ENCODE data around the gene SOX12. TPM values are rescaled to one million over a fixed set of nuclear protein-coding genes. Genes with fewer than 3 reads are reported as not detected.
"Not testable (repeated sequence)": the region's sequence is repeated elsewhere in the genome, so short reads cannot be mapped to it uniquely, and the experiment has no call there.

Gene SOX12
- polyA plus RNA-seq, 3 donors from 2014 or later = 0.08 to 0.27 (median 0.21) TPM

DNA sequence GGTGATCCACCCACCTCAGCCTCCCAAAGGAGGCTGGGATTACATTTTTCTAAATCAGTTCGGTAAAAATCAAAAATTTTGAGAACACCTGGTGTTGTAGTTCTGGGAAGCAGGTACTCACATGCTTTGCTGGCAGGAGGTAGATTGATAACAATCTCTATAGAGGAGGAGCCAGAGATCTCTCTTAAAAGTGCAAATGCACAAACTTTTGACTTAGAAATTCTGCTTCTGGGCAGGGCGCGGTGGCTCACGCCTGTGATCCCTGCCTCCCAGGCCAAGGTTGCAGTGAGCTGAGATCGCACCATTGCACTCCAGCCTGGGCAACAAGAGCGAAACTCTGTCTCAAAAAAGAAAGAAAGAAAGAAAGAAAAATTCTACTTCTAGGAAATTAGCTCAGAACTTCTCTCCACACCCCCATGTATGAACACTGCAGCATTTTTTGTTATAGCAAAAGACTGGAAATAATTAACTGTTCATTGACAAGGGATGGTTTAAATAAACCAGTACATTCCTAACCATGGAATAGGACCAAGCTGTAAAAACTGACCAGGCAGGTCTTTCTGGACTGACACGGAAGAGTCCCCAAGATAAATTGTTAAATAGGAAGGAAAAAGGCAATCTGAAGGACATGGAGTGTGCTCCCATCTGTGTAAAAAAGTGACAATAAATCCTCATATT, 40.8 kb downstream of the SOX12 start:
- Mint-ChIP-seq H3K36me3 (peaks cover 0 to 3% (median 0%) of the 10 kb centered on the region in 3 donors), H3K27ac (no peak overlapping the region), H3K4me1 (no peaks in the 10 kb centered on the region), H3K9me3 (no peaks in the 10 kb centered on the region), H3K4me3 (no peak overlapping the region), H3K27me3 (ENCODE audit: low read depth in 3 of 3) (peaks cover 0 to 4% (median 2%) of the 10 kb centered on the region in 3 donors)
- DNase-seq = no peak

GRCh38 chr20:366719-367485, 41.5 kb downstream of the SOX12 start:
- Mint-ChIP-seq H3K27me3 (ENCODE audit: low read depth in 3 of 3) (peaks cover 0 to 4% (median 2%) of the 10 kb centered on the region in 3 donors), H3K27ac (no peak overlapping the region), H3K4me1 (no peaks in the 10 kb centered on the region), H3K36me3 (peaks cover 0 to 3% (median 0%) of the 10 kb centered on the region in 3 donors), H3K9me3 (no peaks in the 10 kb centered on the region), H3K4me3 (no peak overlapping the region)
- DNase-seq = no peak

- DNase-seq = no peak
Measured at GRCh38 chr20:367486-367887, 42.1 kb downstream of the SOX12 start.

GRCh38 chr20:368915-369314, 43.6 kb downstream of the SOX12 start:
- no peak overlapping the region for H3K4me3 Mint-ChIP-seq
- DNase-seq = no peak
- H3K36me3 Mint-ChIP-seq = peaks cover 0 to 3% (median 0%) of the 10 kb centered on the region in 3 donors
- peaks cover 0 to 4% (median 2%) of the 10 kb centered on the region in 3 donors for H3K27me3 Mint-ChIP-seq (ENCODE audit: low read depth in 3 of 3)
- H3K4me1 Mint-ChIP-seq = peaks cover 0 to 2% of the 10 kb centered on the region in 2 donors
- H3K27ac Mint-ChIP-seq = no peak overlapping the region
- H3K9me3 Mint-ChIP-seq = no peaks in the 10 kb centered on the region

More at GRCh38 chr20:367486-367887, 42.1 kb downstream of the SOX12 start:
- H3K9me3 Mint-ChIP-seq = no peaks in the 10 kb centered on the region
- H3K4me1 Mint-ChIP-seq = peaks cover 0 to 1% of the 10 kb centered on the region in 2 donors
- peaks cover 0 to 3% (median 0%) of the 10 kb centered on the region in 3 donors for H3K36me3 Mint-ChIP-seq
- H3K27me3 Mint-ChIP-seq (ENCODE audit: low read depth in 3 of 3) = peaks cover 0 to 4% (median 2%) of the 10 kb centered on the region in 3 donors
- H3K27ac Mint-ChIP-seq = no peak overlapping the region
- H3K4me3 Mint-ChIP-seq = no peak overlapping the region

GRCh38 chr20:370151-370600, 44.8 kb downstream of the SOX12 start:
- Mint-ChIP-seq H3K36me3 (peaks cover 0 to 3% (median 0%) of the 10 kb centered on the region in 3 donors), H3K9me3 (no peaks in the 10 kb centered on the region), H3K4me3 (no peak overlapping the region), H3K4me1 (peaks cover 0 to 2% of the 10 kb centered on the region in 2 donors), H3K27me3 (ENCODE audit: low read depth in 3 of 3) (peaks cover 0 to 3% (median under 1%) of the 10 kb centered on the region in 3 donors), H3K27ac (peak overlapping the region in 1 of 6 donors; percentile 13)
- no peak for DNase-seq

DNA sequence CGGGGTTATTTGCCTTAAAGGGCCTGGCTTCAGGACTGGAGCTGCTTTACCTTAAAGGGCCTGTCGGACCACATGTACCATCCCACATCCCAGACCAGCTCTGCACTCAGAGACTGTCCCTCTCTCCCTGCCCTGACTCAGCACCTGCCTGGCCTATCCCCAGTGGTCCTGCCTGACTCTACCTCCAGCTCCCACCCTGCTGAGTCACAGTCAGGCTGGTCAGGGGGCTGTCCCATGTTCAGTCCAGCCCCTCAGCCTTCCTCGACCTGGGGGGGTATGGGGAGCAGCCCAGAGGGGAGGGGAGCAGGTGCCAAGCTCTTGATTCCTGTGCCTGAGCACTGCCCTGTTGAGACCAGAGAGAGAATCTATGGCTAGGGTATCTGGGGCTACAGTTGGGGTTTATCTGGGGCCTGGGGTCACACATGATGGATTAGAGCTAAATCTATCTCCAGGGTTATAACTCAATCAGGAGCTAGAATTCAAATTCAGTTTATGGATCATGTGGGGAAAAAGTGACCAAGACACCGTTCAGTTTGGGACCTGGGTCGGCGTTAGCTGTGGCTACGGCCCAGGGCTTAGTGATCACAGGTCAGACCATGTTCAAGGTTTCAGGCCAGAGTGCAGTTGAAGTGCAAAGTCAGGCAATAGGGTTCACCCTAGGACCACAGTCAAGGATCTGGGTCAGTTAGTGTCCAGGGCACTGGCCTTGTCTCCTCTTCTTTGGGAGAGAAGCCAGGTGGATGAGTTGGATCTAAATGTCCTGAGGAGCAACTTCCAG, 45.8 kb downstream of the SOX12 start:
- Mint-ChIP-seq H3K36me3 (peaks cover 0 to 3% (median 0%) of the 10 kb centered on the region in 3 donors), H3K4me3 (no peak overlapping the region), H3K4me1 (peaks cover 0 to 2% of the 10 kb centered on the region in 2 donors), H3K9me3 (no peaks in the 10 kb centered on the region), H3K27ac (no peak overlapping the region), H3K27me3 (ENCODE audit: low read depth in 3 of 3) (peaks cover 0 to 2% (median 2%) of the 10 kb centered on the region in 3 donors)
- no peak for DNase-seq

DNA sequence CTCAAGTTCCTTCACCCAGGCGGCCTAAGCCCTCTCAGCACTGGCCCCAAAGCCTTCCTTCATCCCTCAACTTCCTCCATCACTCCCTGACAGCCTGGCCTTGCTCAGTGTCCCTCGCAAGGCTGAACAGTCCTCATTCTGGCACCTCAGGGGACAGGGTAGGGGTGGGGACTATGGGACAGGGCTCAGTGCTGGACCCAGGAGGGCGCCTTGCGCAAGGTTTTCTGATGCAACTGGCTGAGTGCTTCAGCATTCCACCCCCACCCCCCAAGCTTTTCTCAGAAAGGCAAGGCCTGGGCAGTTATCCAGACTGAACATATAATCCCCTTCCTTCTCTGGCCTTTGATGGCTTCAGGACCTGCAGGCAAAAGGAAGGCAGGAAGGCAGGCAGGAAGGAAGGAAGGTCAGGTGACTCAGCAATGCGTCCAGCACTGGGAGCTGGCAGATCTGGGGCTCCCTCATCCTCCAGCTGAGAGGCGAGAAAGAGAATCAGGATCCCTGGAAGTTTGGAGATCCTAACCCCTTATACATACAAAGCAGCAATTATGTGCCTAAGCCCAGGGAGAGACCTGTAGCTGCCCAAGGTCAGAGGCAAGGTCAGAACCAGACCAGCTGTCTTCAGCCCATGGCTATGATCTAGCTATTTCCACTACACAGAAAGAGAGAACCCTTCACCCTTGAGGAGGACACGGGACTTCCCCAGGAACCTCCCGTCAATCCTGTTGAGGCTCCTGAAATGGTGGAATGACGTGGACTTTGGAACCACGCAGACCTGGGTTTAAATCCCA, 46.6 kb downstream of the SOX12 start:
- Mint-ChIP-seq H3K27me3 (ENCODE audit: low read depth in 3 of 3) (peaks cover 0 to 2% (median 2%) of the 10 kb centered on the region in 3 donors), H3K9me3 (no peaks in the 10 kb centered on the region), H3K36me3 (peaks cover 0 to 3% (median 0%) of the 10 kb centered on the region in 3 donors), H3K27ac (no peak overlapping the region), H3K4me3 (no peak overlapping the region), H3K4me1 (peaks cover 0 to 2% of the 10 kb centered on the region in 2 donors)
- no peak for DNase-seq

- not testable (repeated sequence) for H3K27ac Mint-ChIP-seq; DNase-seq; H3K36me3 Mint-ChIP-seq; H3K4me1 Mint-ChIP-seq; H3K4me3 Mint-ChIP-seq; H3K27me3 Mint-ChIP-seq (ENCODE audit: low read depth in 3 of 3); H3K9me3 Mint-ChIP-seq
Measured at GRCh38 chr20:372543-373082, 47.3 kb downstream of the SOX12 start.

- Mint-ChIP-seq H3K27ac (no peak overlapping the region), H3K4me1 (peaks cover 0 to 2% of the 10 kb centered on the region in 2 donors), H3K4me3 (no peak overlapping the region), H3K27me3 (ENCODE audit: low read depth in 3 of 3) (peaks cover 0 to 2% (median 2%) of the 10 kb centered on the region in 3 donors), H3K9me3 (no peaks in the 10 kb centered on the region), H3K36me3 (peaks cover 0 to 3% (median 0%) of the 10 kb centered on the region in 3 donors)
- no peak for DNase-seq
Measured at GRCh38 chr20:373171-373890, 48.0 kb downstream of the SOX12 start.

- no peaks in the 10 kb centered on the region for H3K9me3 Mint-ChIP-seq
- H3K36me3 Mint-ChIP-seq = no peaks in the 10 kb centered on the region
- H3K4me1 Mint-ChIP-seq = peaks cover 0 to 2% of the 10 kb centered on the region in 2 donors
- H3K27me3 Mint-ChIP-seq (ENCODE audit: low read depth in 3 of 3) = peaks cover 0 to 2% (median 0%) of the 10 kb centered on the region in 3 donors
- H3K4me3 Mint-ChIP-seq = no peak overlapping the region
- H3K27ac Mint-ChIP-seq = no peak overlapping the region
- DNase-seq = no peak
Measured at GRCh38 chr20:375265-375889, 50.0 kb downstream of the SOX12 start.

DNA sequence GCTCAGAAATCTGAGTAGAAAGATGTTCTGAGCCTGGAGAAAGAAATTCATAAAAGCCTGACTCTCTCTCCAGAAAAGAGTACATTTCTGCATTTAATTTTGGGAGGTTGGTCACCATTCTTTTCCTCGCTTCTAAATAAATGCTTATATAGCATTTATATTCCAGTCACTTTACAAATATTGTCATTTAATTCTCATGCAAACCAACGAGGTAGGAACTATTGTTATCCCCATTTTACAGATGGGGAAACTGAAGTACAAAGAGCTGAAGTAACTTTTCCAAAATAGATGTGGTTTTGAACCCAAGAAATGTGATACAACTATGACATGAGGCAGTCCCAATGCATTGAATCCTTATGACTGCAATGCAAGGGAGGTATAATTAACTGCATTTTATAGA, 50.7 kb downstream of the SOX12 start:
- Mint-ChIP-seq H3K27ac (no peak overlapping the region), H3K4me1 (peaks cover 0 to 2% of the 10 kb centered on the region in 2 donors), H3K4me3 (no peak overlapping the region), H3K27me3 (ENCODE audit: low read depth in 3 of 3) (peaks cover 0 to 4% (median 0%) of the 10 kb centered on the region in 3 donors), H3K36me3 (no peaks in the 10 kb centered on the region), H3K9me3 (no peaks in the 10 kb centered on the region)
- no peak for DNase-seq

DNA sequence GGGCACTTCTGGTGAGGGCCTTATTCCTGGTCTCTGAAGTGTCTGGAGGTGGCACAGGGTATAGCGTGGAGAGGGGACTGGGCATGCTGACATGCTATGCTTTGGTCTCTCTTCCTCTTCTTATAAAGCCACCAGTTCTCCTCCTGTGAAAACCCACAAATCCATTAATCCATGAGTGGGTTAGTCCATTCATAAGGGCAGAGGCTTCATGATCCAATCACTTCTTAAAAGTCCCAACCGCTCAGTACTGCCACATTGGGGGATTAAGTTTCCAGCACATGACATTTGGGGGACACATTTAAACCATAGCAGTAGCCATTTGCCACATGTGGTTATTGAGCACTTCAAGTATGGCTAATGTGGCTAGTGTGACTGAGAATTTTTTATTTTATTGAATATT, 51.4 kb downstream of the SOX12 start:
- Mint-ChIP-seq H3K9me3 (no peaks in the 10 kb centered on the region), H3K27me3 (ENCODE audit: low read depth in 3 of 3) (peaks cover 0 to 4% (median 0%) of the 10 kb centered on the region in 3 donors), H3K4me3 (no peak overlapping the region), H3K36me3 (no peaks in the 10 kb centered on the region), H3K4me1 (peaks cover 0 to 2% of the 10 kb centered on the region in 2 donors), H3K27ac (no peak overlapping the region)
- no peak for DNase-seq
